Measurements from ENCODE around the gene RANBP3. TPM values are rescaled to one million over a fixed set of nuclear protein-coding genes. Genes with fewer than 3 reads are reported as not detected.

The RANBP3 gene
- total RNA-seq, 1 donor from 2014 or later, result 25.0 TPM

GRCh38 chr19:5910638-5910907 lies 67.4 kb downstream of the RANBP3 start:
- no peaks in the 10 kb centered on the region for H3K27me3 ChIP-seq (ENCODE audit: control insufficient read depth, insufficient read depth, low read length)
- no peak for TF ChIP-seq CTCF (IDR thresholded peaks at IDR 0.05; ENCODE audit: insufficient read depth, low read length, severe bottlenecking)
- FAIRE-seq (no peak), DNase-seq (ENCODE audit: low read depth) (no peak)
- no peak overlapping the region for H3K4me3 ChIP-seq (ENCODE audit: low read depth, low read length)
- H3K36me3 ChIP-seq (ENCODE audit: control insufficient read depth, insufficient read depth, low read length), result no peaks in the 10 kb centered on the region

- Histone ChIP-seq H3K27me3 (ENCODE audit: control insufficient read depth, insufficient read depth, low read length) (no peaks in the 10 kb centered on the region), H3K36me3 (ENCODE audit: control insufficient read depth, insufficient read depth, low read length) (no peaks in the 10 kb centered on the region), H3K4me3 (ENCODE audit: low read depth, low read length) (no peak overlapping the region)
- TF ChIP-seq CTCF (IDR thresholded peaks at IDR 0.05; ENCODE audit: insufficient read depth, low read length, severe bottlenecking), result no peak
- no peak for FAIRE-seq
- no peak for DNase-seq (ENCODE audit: low read depth)
These were observed 69.0 kb downstream of the RANBP3 start for GRCh38 chr19:5908773-5909442.

GRCh38 chr19:5907241-5907640 lies 70.7 kb downstream of the RANBP3 start:
- no peak overlapping the region for H3K4me3 ChIP-seq (ENCODE audit: low read depth, low read length)
- H3K36me3 ChIP-seq (ENCODE audit: control insufficient read depth, insufficient read depth, low read length), result no peaks in the 10 kb centered on the region
- no peak for TF ChIP-seq CTCF (IDR thresholded peaks at IDR 0.05; ENCODE audit: insufficient read depth, low read length, severe bottlenecking)
- DNase-seq (ENCODE audit: low read depth) (no peak), FAIRE-seq (no peak)
- H3K27me3 ChIP-seq (ENCODE audit: control insufficient read depth, insufficient read depth, low read length), result no peaks in the 10 kb centered on the region

- Histone ChIP-seq H3K4me3 (ENCODE audit: low read depth, low read length) (peak overlapping the region; percentile 77), H3K27me3 (ENCODE audit: control insufficient read depth, insufficient read depth, low read length) (no peaks in the 10 kb centered on the region), H3K36me3 (ENCODE audit: control insufficient read depth, insufficient read depth, low read length) (peaks cover 2% of the 10 kb centered on the region)
- no peak for TF ChIP-seq CTCF (IDR thresholded peaks at IDR 0.05; ENCODE audit: insufficient read depth, low read length, severe bottlenecking)
- FAIRE-seq, result no peak
- no peak for DNase-seq (ENCODE audit: low read depth)
These were observed 72.7 kb downstream of the RANBP3 start for GRCh38 chr19:5905114-5905778.

GRCh38 chr19:5904352-5905113 lies 73.4 kb downstream of the RANBP3 start, which contains the start of gene VMAC:
Gene VMAC, plus strand, starts transcription at chr19:5904872. Its CDS starts 19 bp downstream, at chr19:5904891.
- Histone ChIP-seq H3K4me3 (ENCODE audit: low read depth, low read length) (peak within 1 kb of the TSS; percentile 94), H3K27me3 (ENCODE audit: control insufficient read depth, insufficient read depth, low read length) (no peaks in the 10 kb centered on the region), H3K36me3 (ENCODE audit: control insufficient read depth, insufficient read depth, low read length) (peaks cover 4% of the 10 kb centered on the region)
- DNase-seq (ENCODE audit: low read depth) (peak; percentile 100), FAIRE-seq (peak; percentile 99)
- no peak for TF ChIP-seq CTCF (IDR thresholded peaks at IDR 0.05; ENCODE audit: insufficient read depth, low read length, severe bottlenecking)
